HG03280 (cell line): ENCODE measurements around the gene LMF2.
"Not testable (repeated sequence)": the region's sequence is repeated elsewhere in the genome, so short reads cannot be mapped to it uniquely, and the experiment has no call there.

Experiments used
- ATAC-seq: cut with Tn5 transposase; IDR thresholded peaks from one replicate; pipeline ENCODE4 v1.9.1; 2021; ENCODE audit warnings: mild to moderate bottlenecking, moderate library complexity; ENCODE audit not compliant: unreplicated experiment

LMF2 gene

GRCh38 chr22:50507421-50507990 is at the start of gene LMF2:
Gene LMF2 (minus strand): TSS chr22:50507702. CDS start chr22:50507675, 27 bp downstream.
- peak; percentile 66 for ATAC-seq

GRCh38 chr22:50556703-50557102 is 49.2 kb upstream of the LMF2 start:
- ATAC-seq: no peak

GRCh38 chr22:50553310-50553709 is 45.8 kb upstream of the LMF2 start:
- ATAC-seq: no peak

- no peak for ATAC-seq
Observed at GRCh38 chr22:50551160-50551752, 43.8 kb upstream of the LMF2 start.

- no peak for ATAC-seq
Observed at GRCh38 chr22:50550395-50550794, 42.9 kb upstream of the LMF2 start.

- no peak for ATAC-seq
Observed at GRCh38 chr22:50548921-50549790, 41.7 kb upstream of the LMF2 start.

GRCh38 chr22:50548040-50548920 is 40.8 kb upstream of the LMF2 start:
- no peak for ATAC-seq

- ATAC-seq: no peak
Observed at GRCh38 chr22:50547263-50547985, 39.9 kb upstream of the LMF2 start.

GRCh38 chr22:50546326-50547262 is 39.1 kb upstream of the LMF2 start:
- ATAC-seq: no peak

- no peak for ATAC-seq
Observed at GRCh38 chr22:50545522-50546325, 38.2 kb upstream of the LMF2 start, which contains the start of gene KLHDC7B. Gene KLHDC7B (plus strand): TSS chr22:50545899. CDS start chr22:50546244, 345 bp downstream.

GRCh38 chr22:50544746-50545253 is 37.3 kb upstream of the LMF2 start:
- ATAC-seq: no peak

- ATAC-seq: no peak
Observed at GRCh38 chr22:50544078-50544745, 36.7 kb upstream of the LMF2 start.

GRCh38 chr22:50542416-50542927 is 35.0 kb upstream of the LMF2 start:
- no peak for ATAC-seq

GRCh38 chr22:50541667-50542026 is 34.1 kb upstream of the LMF2 start:
- ATAC-seq: not testable (repeated sequence)

- ATAC-seq: no peak
Observed at GRCh38 chr22:50540381-50540780, 32.9 kb upstream of the LMF2 start.

- no peak for ATAC-seq
Observed at GRCh38 chr22:50537765-50538164, 30.3 kb upstream of the LMF2 start.

- no peak for ATAC-seq
Observed at GRCh38 chr22:50536226-50536625, 28.7 kb upstream of the LMF2 start.
